Measurements from ENCODE around the gene RBBP4. TPM values are rescaled to one million over a fixed set of nuclear protein-coding genes. Genes with fewer than 3 reads are reported as not detected.
"Not testable (repeated sequence)": the region's sequence is repeated elsewhere in the genome, so short reads cannot be mapped to it uniquely, and the experiment has no call there.

RBBP4 gene
- total RNA-seq, 1 experiment from 2014 or later = 279 TPM

GRCh38 chr1:32642292-32642827 lies 8.6 kb upstream of the RBBP4 start:
- H4K20me1 ChIP-seq (ENCODE audit: insufficient read depth); H3K9me3 ChIP-seq (ENCODE audit: control insufficient read depth in 1 of 2, insufficient read depth in 1 of 2, low read depth in 1 of 2, low read length in 2 of 2); H2AFZ ChIP-seq (ENCODE audit: low read depth, low read length, poor library complexity, severe bottlenecking); H3K27ac ChIP-seq (ENCODE audit: low read depth, low read length); H3K4me2 ChIP-seq (ENCODE audit: low read length); CTCF ChIA-PET; H3K9me2 ChIP-seq (ENCODE audit: insufficient read depth); H3K9ac ChIP-seq (ENCODE audit: low read length); POLR2A ChIA-PET; H3K4me3 ChIP-seq (replicated peaks in 1 of 2; ENCODE audit: low read depth in 1 of 2, low read length in 2 of 2); RAD21 ChIA-PET (ENCODE audit: low non-redundant PET in 1 of 2, low total read pairs in 2 of 2, uncharacterized antibody in 2 of 2, unreplicated experiment in 2 of 2); H3K4me1 ChIP-seq (ENCODE audit: control insufficient read depth in 1 of 2, insufficient read depth in 2 of 2, low read length in 2 of 2); intact Hi-C loops (cut with micrococcal nuclease); H3K36me3 ChIP-seq (ENCODE audit: control insufficient read depth in 1 of 2, insufficient read depth in 2 of 2, low read length in 2 of 2); H3K27me3 ChIP-seq (ENCODE audit: insufficient read depth, low read length); BruUV-seq (replicated peaks); ATAC-seq; DNase-seq (ENCODE audit: low read depth, low spot score): not testable (repeated sequence)
- peaks cover 91% of the 10 kb centered on the region for H3K79me2 ChIP-seq (ENCODE audit: insufficient read depth, low read length)

- Histone ChIP-seq H3K9ac (ENCODE audit: low read length) (no peak overlapping the region), H3K9me3 (ENCODE audit: control insufficient read depth in 1 of 2, insufficient read depth in 1 of 2, low read depth in 1 of 2, low read length in 2 of 2) (no peaks in the 10 kb centered on the region), H3K79me2 (ENCODE audit: insufficient read depth, low read length) (peaks cover 92% of the 10 kb centered on the region), H4K20me1 (ENCODE audit: insufficient read depth) (0 out of 2 replicates have a peak, but pooled peaks cover 3% of the 10 kb centered on the region), H2AFZ (ENCODE audit: low read depth, low read length, poor library complexity, severe bottlenecking) (no peak overlapping the region), H3K4me1 (ENCODE audit: control insufficient read depth in 1 of 2, insufficient read depth in 2 of 2, low read length in 2 of 2) (peaks cover 3 to 5% of the 10 kb centered on the region in 2 experiments; a peak in 2 of 4 replicates), H3K4me3 (replicated peaks in 1 of 2; ENCODE audit: low read depth in 1 of 2, low read length in 2 of 2) (no peak overlapping the region), H3K27me3 (ENCODE audit: insufficient read depth, low read length) (no peaks in the 10 kb centered on the region), H3K27ac (ENCODE audit: low read depth, low read length) (no peak overlapping the region), H3K4me2 (ENCODE audit: low read length) (no peak overlapping the region), H3K36me3 (ENCODE audit: control insufficient read depth in 1 of 2, insufficient read depth in 2 of 2, low read length in 2 of 2) (peaks cover 0 to 4% of the 10 kb centered on the region in 2 experiments; a peak in 1 of 4 replicates), H3K9me2 (ENCODE audit: insufficient read depth) (no peaks in the 10 kb centered on the region)
- no peak for TF ChIP-seq CBX3 (IDR thresholded peaks at IDR 0.05; ENCODE audit: low read depth)
- TF ChIP-seq, protein P1, sequence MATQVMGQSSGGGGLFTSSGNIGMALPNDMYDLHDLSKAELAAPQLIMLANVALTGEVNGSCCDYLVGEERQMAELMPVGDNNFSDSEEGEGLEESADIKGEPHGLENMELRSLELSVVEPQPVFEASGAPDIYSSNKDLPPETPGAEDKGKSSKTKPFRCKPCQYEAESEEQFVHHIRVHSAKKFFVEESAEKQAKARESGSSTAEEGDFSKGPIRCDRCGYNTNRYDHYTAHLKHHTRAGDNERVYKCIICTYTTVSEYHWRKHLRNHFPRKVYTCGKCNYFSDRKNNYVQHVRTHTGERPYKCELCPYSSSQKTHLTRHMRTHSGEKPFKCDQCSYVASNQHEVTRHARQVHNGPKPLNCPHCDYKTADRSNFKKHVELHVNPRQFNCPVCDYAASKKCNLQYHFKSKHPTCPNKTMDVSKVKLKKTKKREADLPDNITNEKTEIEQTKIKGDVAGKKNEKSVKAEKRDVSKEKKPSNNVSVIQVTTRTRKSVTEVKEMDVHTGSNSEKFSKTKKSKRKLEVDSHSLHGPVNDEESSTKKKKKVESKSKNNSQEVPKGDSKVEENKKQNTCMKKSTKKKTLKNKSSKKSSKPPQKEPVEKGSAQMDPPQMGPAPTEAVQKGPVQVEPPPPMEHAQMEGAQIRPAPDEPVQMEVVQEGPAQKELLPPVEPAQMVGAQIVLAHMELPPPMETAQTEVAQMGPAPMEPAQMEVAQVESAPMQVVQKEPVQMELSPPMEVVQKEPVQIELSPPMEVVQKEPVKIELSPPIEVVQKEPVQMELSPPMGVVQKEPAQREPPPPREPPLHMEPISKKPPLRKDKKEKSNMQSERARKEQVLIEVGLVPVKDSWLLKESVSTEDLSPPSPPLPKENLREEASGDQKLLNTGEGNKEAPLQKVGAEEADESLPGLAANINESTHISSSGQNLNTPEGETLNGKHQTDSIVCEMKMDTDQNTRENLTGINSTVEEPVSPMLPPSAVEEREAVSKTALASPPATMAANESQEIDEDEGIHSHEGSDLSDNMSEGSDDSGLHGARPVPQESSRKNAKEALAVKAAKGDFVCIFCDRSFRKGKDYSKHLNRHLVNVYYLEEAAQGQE (IDR thresholded peaks at IDR 0.05; ENCODE audit: low read depth) = no peak
- TF ChIP-seq POLR2AphosphoS5 (IDR thresholded peaks at IDR 0.05; ENCODE audit: low read depth, low read length) = no peak
- intact Hi-C loops (cut with micrococcal nuclease) = no loop called here
- no TSS peak for BruUV-seq (replicated peaks)
- ATAC-seq = no peak
- RAD21 ChIA-PET (ENCODE audit: low non-redundant PET in 1 of 2, low total read pairs in 2 of 2, uncharacterized antibody in 2 of 2, unreplicated experiment in 2 of 2) = no interaction called here
- CTCF ChIA-PET = no interaction called here
- DNase-seq (ENCODE audit: low read depth, low spot score) = no peak
- POLR2A ChIA-PET = interaction anchor here (0.6 to 0.7 kb wide), 2 partner anchors 8 to 104 kb away, joined by 3 read pairs; no protein-coding TSS in a partner anchor
These were observed 6.6 kb upstream of the RBBP4 start for GRCh38 chr1:32644426-32644825.

Measured in HCT116 (cell line).